ENCODE results near the gene CCDC34.

DNA sequence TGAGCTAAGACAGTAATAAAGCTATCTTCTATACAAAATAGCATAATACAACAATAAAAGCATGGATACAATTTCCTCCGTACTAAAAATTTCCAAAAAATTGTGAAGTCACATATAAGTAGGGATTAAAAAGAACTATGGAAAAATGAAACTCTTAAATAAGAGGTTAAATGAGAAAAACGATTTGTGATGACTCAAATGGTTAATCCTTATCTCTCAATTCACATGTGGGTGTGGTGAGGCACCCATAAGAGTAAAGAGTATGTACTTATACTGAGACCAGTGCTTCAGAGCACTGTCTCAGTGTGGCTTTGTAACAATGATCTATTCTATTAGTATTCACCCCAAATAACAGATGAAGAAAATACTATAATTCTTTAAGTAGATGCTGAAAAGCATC is 25.0 kb upstream of the CCDC34 start:
- TF ChIP-seq GATA3 (IDR thresholded peaks at IDR 0.05; ENCODE audit: low read depth, low read length) (no peak), GATA2 (IDR thresholded peaks at IDR 0.05; ENCODE audit: low read depth, low read length) (no peak)

All from SH-SY5Y (cell line).